GM12878 (cell line): ENCODE data around the gene FREM2.

Experiments used
- ATF7 ChIP-seq: fragments of 450-650 bp; IDR thresholded peaks from 2 replicates; pipeline ENCODE4 v1.6.1; 2016; ENCODE audit warnings: low read depth, mild to moderate bottlenecking
- CTCF ChIP-seq, 3 experiments: IDR thresholded peaks in 2 of 3; conservative IDR thresholded peaks in 1 of 3; 2 replicates each; pipeline ENCODE4 v1.5.1; 2011; ENCODE audit warnings: low read depth in 3 of 3, low read length in 3 of 3, mild to moderate bottlenecking in 3 of 3, control low read depth in 2 of 3, moderate library complexity in 2 of 3, inconsistent platforms in 1 of 3, mixed read lengths in 1 of 3; ENCODE audit not compliant: control insufficient read depth in 2 of 3, insufficient read depth in 1 of 3; ENCODE audit errors: extremely low read depth in 1 of 3
- ESRRA ChIP-seq: IDR thresholded peaks from 2 replicates; pipeline ENCODE4 v1.6.1; 2012; ENCODE audit warnings: mild to moderate bottlenecking, low read length, improper control_type of control experiment
- NR2C1 ChIP-seq: fragments of 450-650 bp; IDR thresholded peaks from 2 replicates; pipeline ENCODE4 v1.6.1; 2017; ENCODE audit warnings: antibody characterized with exemption, mild to moderate bottlenecking, moderate library complexity
- POLR2AphosphoS2 ChIP-seq: IDR thresholded peaks from 2 replicates; pipeline ENCODE4 v1.6.1; 2011; ENCODE audit warnings: low read depth, mild to moderate bottlenecking, low read length, improper control_type of control experiment, moderate library complexity
- RELA ChIP-seq: fragments of 450-650 bp; IDR thresholded peaks from 2 replicates; pipeline ENCODE4 v1.8.0; 2014; ENCODE audit warnings: borderline replicate concordance; ENCODE audit not compliant: partially characterized antibody
- SMC3 ChIP-seq: IDR thresholded peaks from 2 replicates; pipeline ENCODE4 v1.6.1; 2011; ENCODE audit warnings: low read length, improper control_type of control experiment, borderline replicate concordance
- SPI1 ChIP-seq: IDR thresholded peaks from 2 replicates; pipeline ENCODE4 v1.6.1; 2011; ENCODE audit warnings: low read depth, mild to moderate bottlenecking, low read length, moderate library complexity, borderline replicate concordance; ENCODE audit not compliant: insufficient read depth
- TAF1 ChIP-seq: IDR thresholded peaks from 2 replicates; pipeline ENCODE4 v1.6.1; 2011; ENCODE audit warnings: mild to moderate bottlenecking, low read depth, low read length, borderline replicate concordance
- TBL1XR1 ChIP-seq: IDR thresholded peaks from 2 replicates; pipeline ENCODE4 v1.6.1; 2012; ENCODE audit warnings: low read depth, low read length, improper control_type of control experiment
- TF ChIP-seq, protein P1 (sequence below): IDR thresholded peaks from 2 replicates; pipeline ENCODE4 v1.6.1; 2012; ENCODE audit warnings: low read depth, low read length, improper control_type of control experiment

- TF ChIP-seq NR2C1 (no peak), TBL1XR1 (no peak), CTCF (IDR thresholded peaks at IDR 0.05 in 2 of 3, conservative IDR thresholded peaks at IDR 0.05 in 1 of 3; ENCODE audit: control insufficient read depth in 2 of 3, extremely low read depth in 1 of 3, insufficient read depth in 1 of 3, low read depth in 3 of 3, low read length in 3 of 3) (no peak), SMC3 (no peak), ATF7 (no peak), ESRRA (no peak), POLR2AphosphoS2 (no peak), SPI1 (no peak), RELA (no peak), TAF1 (no peak)
- TF ChIP-seq, protein P1, sequence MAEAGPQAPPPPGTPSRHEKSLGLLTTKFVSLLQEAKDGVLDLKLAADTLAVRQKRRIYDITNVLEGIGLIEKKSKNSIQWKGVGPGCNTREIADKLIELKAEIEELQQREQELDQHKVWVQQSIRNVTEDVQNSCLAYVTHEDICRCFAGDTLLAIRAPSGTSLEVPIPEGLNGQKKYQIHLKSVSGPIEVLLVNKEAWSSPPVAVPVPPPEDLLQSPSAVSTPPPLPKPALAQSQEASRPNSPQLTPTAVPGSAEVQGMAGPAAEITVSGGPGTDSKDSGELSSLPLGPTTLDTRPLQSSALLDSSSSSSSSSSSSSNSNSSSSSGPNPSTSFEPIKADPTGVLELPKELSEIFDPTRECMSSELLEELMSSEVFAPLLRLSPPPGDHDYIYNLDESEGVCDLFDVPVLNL: no peak
Observed at GRCh38 chr13:38905081-38905480, 218.2 kb downstream of the FREM2 start.
